RKO (cell line): ENCODE measurements around the gene SHISA6.

Experiments
- DNase-seq: peaks from one replicate; pipeline ENCODE4 v3.0.0-alpha.2; 2016; ENCODE audit warnings: low spot score

Gene SHISA6

DNA sequence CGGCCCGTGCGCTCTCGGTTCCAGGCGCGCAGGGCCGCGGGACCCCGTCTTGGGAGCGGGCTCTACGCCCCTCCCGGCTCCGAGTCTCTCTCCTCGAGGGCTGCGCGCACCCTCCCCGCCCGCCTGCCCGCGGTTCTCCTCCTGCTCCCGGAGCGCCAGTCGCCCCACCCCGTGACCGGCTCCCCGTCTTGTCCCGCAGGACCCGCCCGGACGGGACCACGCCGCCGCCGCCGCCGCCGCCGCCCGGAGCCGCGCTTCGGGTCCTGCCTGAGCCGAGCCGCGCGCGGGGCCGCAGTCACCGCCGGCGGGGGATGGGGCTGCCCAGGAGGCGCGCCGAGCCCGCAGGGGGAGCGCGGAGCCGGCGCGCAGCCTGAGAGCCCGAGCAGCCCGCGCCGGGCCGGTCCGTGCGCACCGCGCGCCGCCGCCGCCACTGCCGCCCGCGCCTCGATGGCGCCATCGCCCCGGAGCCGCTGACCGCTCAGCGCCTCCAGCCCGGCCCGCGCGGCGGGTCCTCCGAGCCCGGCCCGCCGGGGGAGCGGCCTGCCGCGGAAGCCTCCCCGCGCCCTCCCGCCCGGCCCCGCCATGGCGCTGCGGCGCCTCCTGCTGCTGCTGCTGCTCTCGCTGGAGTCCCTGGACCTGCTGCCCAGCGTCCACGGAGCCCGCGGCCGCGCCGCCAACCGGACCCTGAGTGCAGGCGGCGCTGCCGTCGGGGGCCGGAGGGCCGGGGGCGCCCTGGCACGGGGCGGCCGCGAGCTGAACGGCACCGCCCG, at the start of gene SHISA6:
Gene SHISA6 (plus strand): TSS at position 373 of the 770 bp plus-strand sequence.
- DNase-seq = no peak

GRCh38 chr17:11195801-11196200, 45.2 kb upstream of the SHISA6 start:
- no peak for DNase-seq

DNA sequence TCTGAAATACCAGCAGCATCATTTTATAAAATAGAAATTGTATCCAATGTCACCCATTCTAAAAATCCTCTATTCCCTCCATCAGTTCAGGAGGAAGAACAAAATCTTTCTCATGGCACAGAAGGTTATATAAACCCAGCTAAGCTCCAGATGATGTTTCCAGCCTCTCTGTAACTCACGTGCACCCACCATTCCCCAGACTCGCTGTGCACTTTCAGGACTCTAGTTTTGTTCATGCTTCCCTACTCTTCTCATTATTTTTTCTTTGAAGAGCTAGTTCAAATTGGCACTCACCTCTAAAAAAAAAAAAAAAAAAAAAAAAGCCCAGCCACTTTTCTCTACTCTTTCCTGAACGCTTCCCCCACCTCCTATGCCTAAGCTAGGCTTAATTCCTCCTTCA, 36.0 kb upstream of the SHISA6 start:
- no peak for DNase-seq

GRCh38 chr17:11205659-11206058, 35.4 kb upstream of the SHISA6 start:
- no peak for DNase-seq

- no peak for DNase-seq
These were observed 31.1 kb upstream of the SHISA6 start for GRCh38 chr17:11209906-11210305.

DNA sequence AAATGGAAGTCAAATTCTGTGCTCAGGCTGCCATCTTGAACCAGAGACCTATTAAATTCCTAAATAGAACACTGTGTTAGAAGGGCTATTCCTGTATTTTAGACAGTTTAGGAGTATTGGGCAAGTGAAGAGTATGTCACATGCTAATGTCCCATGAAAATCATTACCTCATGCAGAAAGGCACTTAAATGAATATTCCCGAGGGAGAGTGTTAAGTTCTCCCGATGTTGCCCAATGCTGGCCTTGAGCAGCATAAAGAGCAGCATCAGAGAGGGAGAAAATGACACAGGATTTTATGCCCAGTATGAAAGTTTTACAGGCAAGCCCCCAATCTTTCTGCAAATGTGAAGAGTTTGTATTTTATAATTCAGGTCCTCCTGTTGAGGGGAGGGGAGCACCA, 28.2 kb upstream of the SHISA6 start:
- no peak for DNase-seq

DNA sequence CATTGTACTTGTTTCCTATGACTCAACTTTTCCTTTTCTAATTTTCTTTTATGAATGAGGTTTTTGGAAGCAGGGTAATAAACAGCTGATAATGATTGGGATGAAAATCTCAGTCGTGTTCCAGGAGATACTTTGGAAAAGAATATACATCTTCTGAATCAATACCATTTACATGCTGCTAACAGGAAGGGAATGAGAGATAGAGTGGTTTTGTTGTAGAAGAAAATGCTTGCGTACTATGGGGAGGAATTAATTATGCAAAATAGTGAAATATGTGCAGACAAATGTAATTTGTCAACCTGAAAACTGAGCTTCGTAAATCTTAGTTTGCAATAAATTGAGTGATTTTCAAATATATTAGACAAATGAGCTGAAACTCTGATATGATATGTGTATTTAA, 24.0 kb upstream of the SHISA6 start:
- DNase-seq = no peak

- DNase-seq = no peak
These were observed 19.8 kb upstream of the SHISA6 start for GRCh38 chr17:11221196-11221595.

DNA sequence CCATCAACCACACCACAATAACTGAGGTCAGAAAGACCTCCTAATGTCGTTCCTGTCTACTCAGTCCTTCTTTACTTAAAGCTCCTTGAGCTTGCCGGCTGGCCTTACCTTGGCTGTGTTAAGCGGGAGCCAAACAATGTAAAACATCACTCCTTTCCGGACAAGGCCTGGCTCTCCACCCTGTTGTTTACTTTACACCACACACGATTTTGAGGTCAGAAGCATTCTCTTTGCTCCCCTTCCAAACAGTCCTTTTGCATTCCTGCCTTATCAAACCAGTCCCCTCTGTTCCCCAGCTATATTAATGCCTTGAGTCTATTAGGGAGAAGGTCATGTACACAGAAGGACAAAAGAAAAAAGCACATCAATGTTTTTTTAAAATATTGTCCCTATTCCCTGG, 19.3 kb upstream of the SHISA6 start:
- no peak for DNase-seq

- no peak for DNase-seq
These were observed 2.3 kb upstream of the SHISA6 start for GRCh38 chr17:11238705-11239104.

DNA sequence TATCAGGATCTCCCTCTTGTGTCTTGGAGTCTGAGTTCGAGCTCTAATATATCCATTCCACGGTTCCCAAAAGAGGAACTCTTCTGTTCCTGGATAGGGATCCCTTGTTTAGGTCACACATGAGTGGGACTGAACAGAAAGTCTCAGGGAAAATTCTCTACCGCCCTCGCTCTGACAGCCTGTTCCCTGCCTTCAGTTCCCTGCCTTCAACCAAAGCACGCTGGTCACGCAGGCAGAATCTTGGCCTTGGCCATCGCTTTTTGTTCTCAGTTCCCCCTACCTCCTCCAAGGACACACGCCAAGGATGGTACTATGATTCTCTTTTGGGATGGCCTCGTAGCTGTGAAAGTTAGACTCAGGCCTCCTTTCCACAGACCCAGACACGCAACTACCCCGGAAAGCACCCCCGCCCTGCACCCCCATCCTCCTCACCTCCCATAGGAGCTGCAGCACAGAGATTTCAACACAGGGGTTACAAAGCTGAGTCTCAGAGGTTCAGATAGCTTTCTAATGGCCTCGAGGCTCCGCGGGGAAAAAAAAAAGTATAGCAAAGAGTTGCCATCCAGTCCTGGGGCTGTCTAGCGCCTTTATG, 1.5 kb upstream of the SHISA6 start:
- DNase-seq = no peak

GRCh38 chr17:11240041-11240840, 772 bp upstream of the SHISA6 start:
- no peak for DNase-seq

DNA sequence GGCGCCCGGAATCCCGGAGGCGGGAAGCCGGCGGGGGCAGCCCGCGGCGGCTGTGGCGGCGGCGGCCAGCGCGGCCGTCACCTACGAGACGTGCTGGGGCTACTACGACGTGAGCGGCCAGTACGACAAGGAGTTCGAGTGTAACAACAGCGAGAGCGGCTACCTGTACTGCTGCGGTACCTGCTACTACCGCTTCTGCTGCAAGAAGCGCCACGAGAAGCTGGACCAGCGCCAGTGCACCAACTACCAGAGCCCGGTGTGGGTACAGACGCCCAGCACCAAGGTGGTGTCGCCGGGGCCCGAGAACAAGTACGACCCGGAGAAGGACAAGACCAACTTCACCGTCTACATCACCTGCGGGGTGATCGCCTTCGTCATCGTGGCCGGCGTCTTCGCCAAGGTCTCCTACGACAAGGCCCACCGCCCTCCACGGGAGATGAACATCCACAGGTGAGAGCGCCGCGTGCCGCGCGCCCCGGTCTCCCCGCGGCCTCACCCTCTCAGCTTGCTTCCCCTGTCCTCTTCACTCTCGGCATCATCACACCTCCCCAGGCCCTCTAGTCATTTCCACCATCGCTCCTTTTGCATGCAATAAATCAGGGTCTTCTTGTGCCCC, 706 bp downstream of the SHISA6 start:
- no peak for DNase-seq

DNA sequence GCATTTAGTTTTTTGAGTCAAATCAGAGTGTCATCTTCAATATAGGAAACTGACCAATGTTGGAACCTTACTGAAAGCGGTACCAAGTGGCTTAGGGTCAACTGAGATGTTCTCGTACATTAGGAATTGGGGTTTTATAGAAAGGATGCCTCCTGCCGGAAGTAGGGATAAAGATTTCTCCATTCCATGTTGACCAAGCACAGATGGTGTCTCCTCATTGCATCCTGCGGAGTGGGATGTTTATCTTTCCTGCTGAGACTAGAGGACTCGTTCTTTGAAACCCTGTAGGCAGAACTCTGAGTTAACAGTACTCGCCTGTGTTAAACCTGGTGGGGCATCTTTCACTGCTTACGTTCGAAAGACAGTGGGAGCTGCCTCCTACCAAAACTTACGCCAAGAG, 1.4 kb downstream of the SHISA6 start:
- no peak for DNase-seq

DNA sequence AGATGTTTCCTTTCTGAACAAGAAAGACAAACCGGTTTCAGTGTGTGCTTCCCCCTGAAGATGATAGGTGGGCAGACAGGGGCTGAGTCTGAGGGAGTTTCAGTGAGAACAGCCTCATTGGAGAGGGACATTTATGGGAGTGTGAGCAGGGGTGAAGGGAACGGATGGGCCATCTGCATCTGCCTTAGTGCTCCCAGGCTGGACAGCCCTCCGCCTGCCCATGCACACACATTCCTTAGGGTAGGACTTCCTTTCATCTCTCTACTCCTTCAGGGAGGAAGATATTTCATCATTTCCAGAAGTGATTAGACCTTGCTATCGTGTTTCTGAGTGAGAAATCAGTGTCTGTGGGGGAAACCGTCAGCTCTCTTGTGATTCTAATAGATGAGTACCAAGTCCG, 3.8 kb downstream of the SHISA6 start:
- DNase-seq = no peak

GRCh38 chr17:11245187-11245586, 4.2 kb downstream of the SHISA6 start:
- no peak for DNase-seq

DNA sequence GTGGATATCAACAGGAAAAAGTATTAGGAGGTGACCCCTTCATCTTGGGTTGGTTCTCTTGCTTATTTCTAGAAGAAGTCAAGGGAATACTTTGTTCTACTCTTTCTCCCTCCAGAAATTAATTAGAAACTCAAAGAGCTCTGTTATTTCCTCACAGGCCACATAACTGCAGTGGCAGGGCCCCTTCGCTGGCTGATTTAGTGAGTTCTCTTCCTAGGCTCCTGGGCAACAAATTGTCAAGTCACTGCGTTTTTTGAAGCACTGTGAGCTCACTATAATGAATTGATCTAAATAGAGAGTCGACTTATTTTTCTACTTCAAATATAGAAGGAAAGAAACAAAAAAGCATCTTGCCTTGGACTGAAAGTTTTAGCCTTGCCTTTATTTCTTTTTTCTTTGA, 4.8 kb downstream of the SHISA6 start:
- no peak for DNase-seq

- DNase-seq = no peak
These were observed 9.1 kb downstream of the SHISA6 start for GRCh38 chr17:11250161-11250560.

- DNase-seq = no peak
These were observed 10.6 kb downstream of the SHISA6 start for GRCh38 chr17:11251561-11252107.

- DNase-seq = no peak
These were observed 11.1 kb downstream of the SHISA6 start for GRCh38 chr17:11252146-11252545.

GRCh38 chr17:11256877-11257276, 15.9 kb downstream of the SHISA6 start:
- DNase-seq = no peak

GRCh38 chr17:11264183-11264871, 23.3 kb downstream of the SHISA6 start:
- no peak for DNase-seq
